GM12878 (cell line): ENCODE results near the gene DBN1. TPM values are rescaled to one million over a fixed set of nuclear protein-coding genes. Genes with fewer than 3 reads are reported as not detected.

Source experiments
- CHD1 ChIP-seq: IDR thresholded peaks from 2 replicates; pipeline ENCODE4 v1.6.1; 2012; ENCODE audit warnings: low read depth, low read length, improper control_type of control experiment
- CHD4 ChIP-seq: fragments of 200-600 bp; sonication (generic); IDR thresholded peaks from 2 replicates; pipeline ENCODE4 v1.6.1; 2016; ENCODE audit warnings: mild to moderate bottlenecking
- DPF2 ChIP-seq: fragments of 450-650 bp; IDR thresholded peaks from 2 replicates; pipeline ENCODE4 v1.6.1; 2017; ENCODE audit warnings: mild to moderate bottlenecking
- EED ChIP-seq: sonication (generic); IDR thresholded peaks from 2 replicates; pipeline ENCODE4 v1.6.1; 2016; ENCODE audit warnings: antibody characterized with exemption, low read depth
- ESRRA ChIP-seq: IDR thresholded peaks from 2 replicates; pipeline ENCODE4 v1.6.1; 2012; ENCODE audit warnings: mild to moderate bottlenecking, low read length, improper control_type of control experiment
- ETV6 ChIP-seq, 2 experiments: fragments of 450-650 bp in 1 of 2; IDR thresholded peaks in 1 of 2; conservative IDR thresholded peaks in 1 of 2; 2 replicates each; pipeline ENCODE4 v1.6.1; 2014; ENCODE audit warnings: antibody characterized with exemption in 1 of 2, borderline replicate concordance in 1 of 2, low read depth in 1 of 2, mild to moderate bottlenecking in 1 of 2, moderate library complexity in 1 of 2
- FOS ChIP-seq: IDR thresholded peaks from 3 replicates; pipeline ENCODE4 v1.6.1; 2011; ENCODE audit warnings: borderline replicate concordance; ENCODE audit not compliant: insufficient read length; ENCODE audit errors: extremely low read depth
- FOXM1 ChIP-seq: IDR thresholded peaks from 2 replicates; pipeline ENCODE4 v1.6.1; 2012; ENCODE audit warnings: low read depth, mild to moderate bottlenecking, inconsistent platforms, low read length, moderate library complexity
- HDGF ChIP-seq: fragments of 450-650 bp; IDR thresholded peaks from 2 replicates; pipeline ENCODE4 v1.6.1; 2016; ENCODE audit warnings: antibody characterized with exemption
- IRF4 ChIP-seq: IDR thresholded peaks from 2 replicates; pipeline ENCODE4 v1.6.1; 2011; ENCODE audit warnings: low read depth, low read length
- NR2F1 ChIP-seq: fragments of 450-650 bp; conservative IDR thresholded peaks from 2 replicates; pipeline ENCODE4 v1.6.1; 2017; ENCODE audit warnings: mild to moderate bottlenecking
- RFX5 ChIP-seq: IDR thresholded peaks from 2 replicates; pipeline ENCODE4 v1.6.1; 2011; ENCODE audit warnings: low read depth, low read length, improper control_type of control experiment
- SMC3 ChIP-seq: IDR thresholded peaks from 2 replicates; pipeline ENCODE4 v1.6.1; 2011; ENCODE audit warnings: low read length, improper control_type of control experiment, borderline replicate concordance
- STAT1 ChIP-seq: fragments of 450-650 bp; conservative IDR thresholded peaks from 2 replicates; pipeline ENCODE4 v1.6.1; 2014; ENCODE audit warnings: antibody characterized with exemption, mild to moderate bottlenecking
- SUZ12 ChIP-seq: fragments of 200-600 bp; sonication (generic); IDR thresholded peaks from one replicate; pipeline ENCODE4 v1.6.1; 2018; ENCODE audit warnings: antibody characterized with exemption, mild to moderate bottlenecking; ENCODE audit not compliant: unreplicated experiment
- ZNF217 ChIP-seq: fragments of 450-650 bp; IDR thresholded peaks from 2 replicates; pipeline ENCODE4 v1.6.1; 2017; ENCODE audit warnings: antibody characterized with exemption, mild to moderate bottlenecking
- ZNF274 ChIP-seq: IDR thresholded peaks from one replicate; pipeline ENCODE4 v1.8.0; 2011; ENCODE audit not compliant: insufficient read length, insufficient read depth
- polyA plus RNA-seq, 11 experiments: library from polyadenylated mRNA; depleted of rRNA in 4 of 11; unstranded in 6 of 11; stranded (reverse) in 5 of 11; fragments of >200 nt; fragmentation: Nextera tagmentation in 4 of 11; fragmentation: Illumina TruSeq in 1 of 11; extraction: Ambion mirVana in 4 of 11; extraction: Trizol in 1 of 11; gene quantifications; 1 replicate in 1 of 11; 2 replicates in 10 of 11; pipeline versions ENCODE4 v1.2.1 to v1.2.3, GENCODE V29; 2011 to 2016; ENCODE audit warnings: inconsistent platforms in 2 of 11, missing spikeins in 2 of 11, low read depth in 1 of 11
- total RNA-seq, 4 experiments: library from RNA; depleted of rRNA in 3 of 4; stranded (reverse); fragments of >200 nt in 3 of 4; fragmentation: Illumina TruSeq in 1 of 4; extraction: Trizol in 1 of 4; gene quantifications; 2 replicates each; pipeline versions ENCODE4 v1.2.1 to v1.2.3, GENCODE V29; 2013 to 2021
- TF ChIP-seq, protein P1 (sequence below): fragments of 450-650 bp; IDR thresholded peaks from 2 replicates; pipeline ENCODE4 v1.6.1; 2014; ENCODE audit warnings: mild to moderate bottlenecking
- TF ChIP-seq, protein P2 (sequence below): fragments of 450-650 bp; IDR thresholded peaks from 2 replicates; pipeline ENCODE4 v1.6.1; 2017; ENCODE audit warnings: mild to moderate bottlenecking, moderate library complexity
- TF ChIP-seq, protein P3 (sequence below): fragments of 150-350 bp; IDR thresholded peaks from 2 replicates; pipeline ENCODE4 v1.6.1; 2014; ENCODE audit warnings: mild to moderate bottlenecking, low read depth, low read length
- TF ChIP-seq, protein P4 (sequence below): fragments of 450-650 bp; formaldehyde crosslinking; IDR thresholded peaks from 2 replicates; pipeline ENCODE4 v1.4.0; 2022; ENCODE audit warnings: mild to moderate bottlenecking, moderate library complexity

DBN1 gene
- total and polyA plus RNA-seq, 10 of the 15 experiments (the other 5 are each of a cell fraction or from before 2014, with no cell fraction given), result 0.18 to 81.0 (median 27.9) TPM

DNA sequence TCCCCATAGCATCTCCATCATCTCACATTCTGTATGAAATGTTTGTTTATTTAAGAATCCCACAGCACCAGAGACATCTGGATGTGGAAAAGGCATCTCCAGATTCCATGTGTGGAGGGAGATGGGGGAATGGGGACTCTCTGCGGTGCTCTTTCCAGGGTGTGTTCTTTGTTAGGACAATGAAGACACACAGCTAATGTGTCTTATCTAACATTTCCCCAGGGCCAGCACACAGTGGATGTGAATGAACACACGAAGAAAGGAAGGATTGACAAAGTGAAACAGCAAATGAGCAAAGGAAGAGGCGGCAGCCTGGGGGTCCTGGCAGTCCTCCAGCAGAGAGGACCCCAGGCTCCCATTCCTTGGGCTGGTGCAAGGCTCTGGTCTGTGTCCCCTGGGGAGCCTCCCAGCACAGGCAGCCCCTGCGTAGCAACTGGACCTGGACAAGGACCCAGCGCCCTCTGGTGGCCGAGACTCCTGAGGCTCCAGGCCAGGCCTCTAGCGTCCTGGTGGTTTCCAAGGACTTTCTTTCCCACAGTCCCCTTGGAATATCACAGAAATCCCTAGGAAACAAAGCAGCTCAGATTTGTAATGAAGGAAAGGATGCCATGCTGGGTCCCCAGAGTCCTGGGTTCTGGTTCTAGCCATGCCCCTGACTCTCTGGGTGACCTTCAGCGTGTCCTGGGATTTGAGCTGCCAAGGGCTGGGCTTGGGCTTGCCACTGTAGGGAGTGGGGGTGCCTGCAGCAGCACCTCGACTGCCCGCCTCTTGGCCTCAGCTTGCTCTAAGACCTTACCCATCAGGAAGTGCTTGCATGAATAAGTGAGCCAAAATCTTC lies 27.5 kb upstream of the DBN1 start (continued):
- TF ChIP-seq, protein P1, sequence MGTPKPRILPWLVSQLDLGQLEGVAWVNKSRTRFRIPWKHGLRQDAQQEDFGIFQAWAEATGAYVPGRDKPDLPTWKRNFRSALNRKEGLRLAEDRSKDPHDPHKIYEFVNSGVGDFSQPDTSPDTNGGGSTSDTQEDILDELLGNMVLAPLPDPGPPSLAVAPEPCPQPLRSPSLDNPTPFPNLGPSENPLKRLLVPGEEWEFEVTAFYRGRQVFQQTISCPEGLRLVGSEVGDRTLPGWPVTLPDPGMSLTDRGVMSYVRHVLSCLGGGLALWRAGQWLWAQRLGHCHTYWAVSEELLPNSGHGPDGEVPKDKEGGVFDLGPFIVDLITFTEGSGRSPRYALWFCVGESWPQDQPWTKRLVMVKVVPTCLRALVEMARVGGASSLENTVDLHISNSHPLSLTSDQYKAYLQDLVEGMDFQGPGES, result no peak
- peak; percentile 71 for TF ChIP-seq SMC3
- TF ChIP-seq CHD4, result no peak
- TF ChIP-seq FOS, result no peak
- TF ChIP-seq IRF4, result no peak
- TF ChIP-seq, protein P2, sequence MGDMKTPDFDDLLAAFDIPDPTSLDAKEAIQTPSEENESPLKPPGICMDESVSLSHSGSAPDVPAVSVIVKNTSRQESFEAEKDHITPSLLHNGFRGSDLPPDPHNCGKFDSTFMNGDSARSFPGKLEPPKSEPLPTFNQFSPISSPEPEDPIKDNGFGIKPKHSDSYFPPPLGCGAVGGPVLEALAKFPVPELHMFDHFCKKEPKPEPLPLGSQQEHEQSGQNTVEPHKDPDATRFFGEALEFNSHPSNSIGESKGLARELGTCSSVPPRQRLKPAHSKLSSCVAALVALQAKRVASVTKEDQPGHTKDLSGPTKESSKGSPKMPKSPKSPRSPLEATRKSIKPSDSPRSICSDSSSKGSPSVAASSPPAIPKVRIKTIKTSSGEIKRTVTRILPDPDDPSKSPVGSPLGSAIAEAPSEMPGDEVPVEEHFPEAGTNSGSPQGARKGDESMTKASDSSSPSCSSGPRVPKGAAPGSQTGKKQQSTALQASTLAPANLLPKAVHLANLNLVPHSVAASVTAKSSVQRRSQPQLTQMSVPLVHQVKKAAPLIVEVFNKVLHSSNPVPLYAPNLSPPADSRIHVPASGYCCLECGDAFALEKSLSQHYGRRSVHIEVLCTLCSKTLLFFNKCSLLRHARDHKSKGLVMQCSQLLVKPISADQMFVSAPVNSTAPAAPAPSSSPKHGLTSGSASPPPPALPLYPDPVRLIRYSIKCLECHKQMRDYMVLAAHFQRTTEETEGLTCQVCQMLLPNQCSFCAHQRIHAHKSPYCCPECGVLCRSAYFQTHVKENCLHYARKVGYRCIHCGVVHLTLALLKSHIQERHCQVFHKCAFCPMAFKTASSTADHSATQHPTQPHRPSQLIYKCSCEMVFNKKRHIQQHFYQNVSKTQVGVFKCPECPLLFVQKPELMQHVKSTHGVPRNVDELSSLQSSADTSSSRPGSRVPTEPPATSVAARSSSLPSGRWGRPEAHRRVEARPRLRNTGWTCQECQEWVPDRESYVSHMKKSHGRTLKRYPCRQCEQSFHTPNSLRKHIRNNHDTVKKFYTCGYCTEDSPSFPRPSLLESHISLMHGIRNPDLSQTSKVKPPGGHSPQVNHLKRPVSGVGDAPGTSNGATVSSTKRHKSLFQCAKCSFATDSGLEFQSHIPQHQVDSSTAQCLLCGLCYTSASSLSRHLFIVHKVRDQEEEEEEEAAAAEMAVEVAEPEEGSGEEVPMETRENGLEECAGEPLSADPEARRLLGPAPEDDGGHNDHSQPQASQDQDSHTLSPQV, result no peak
- no peak for TF ChIP-seq RFX5
- TF ChIP-seq ETV6 (conservative IDR thresholded peaks at IDR 0.05 in 1 of 2, IDR thresholded peaks at IDR 0.05 in 1 of 2; ENCODE audit: borderline replicate concordance in 1 of 2, low read depth in 1 of 2), result no peak
- TF ChIP-seq EED, result peak; percentile 81
- TF ChIP-seq SUZ12, result no peak
- peak; percentile 21; the same call in 1 of the 2 replicates for TF ChIP-seq DPF2
- no peak for TF ChIP-seq STAT1
- TF ChIP-seq ZNF217, result no peak
- TF ChIP-seq ESRRA, result no peak
- TF ChIP-seq, protein P3, sequence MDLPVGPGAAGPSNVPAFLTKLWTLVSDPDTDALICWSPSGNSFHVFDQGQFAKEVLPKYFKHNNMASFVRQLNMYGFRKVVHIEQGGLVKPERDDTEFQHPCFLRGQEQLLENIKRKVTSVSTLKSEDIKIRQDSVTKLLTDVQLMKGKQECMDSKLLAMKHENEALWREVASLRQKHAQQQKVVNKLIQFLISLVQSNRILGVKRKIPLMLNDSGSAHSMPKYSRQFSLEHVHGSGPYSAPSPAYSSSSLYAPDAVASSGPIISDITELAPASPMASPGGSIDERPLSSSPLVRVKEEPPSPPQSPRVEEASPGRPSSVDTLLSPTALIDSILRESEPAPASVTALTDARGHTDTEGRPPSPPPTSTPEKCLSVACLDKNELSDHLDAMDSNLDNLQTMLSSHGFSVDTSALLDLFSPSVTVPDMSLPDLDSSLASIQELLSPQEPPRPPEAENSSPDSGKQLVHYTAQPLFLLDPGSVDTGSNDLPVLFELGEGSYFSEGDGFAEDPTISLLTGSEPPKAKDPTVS, result no peak
- TF ChIP-seq CHD1, result no peak
- TF ChIP-seq NR2F1, result no peak
- TF ChIP-seq ZNF274, result no peak
- no peak for TF ChIP-seq HDGF
- TF ChIP-seq, protein P4, sequence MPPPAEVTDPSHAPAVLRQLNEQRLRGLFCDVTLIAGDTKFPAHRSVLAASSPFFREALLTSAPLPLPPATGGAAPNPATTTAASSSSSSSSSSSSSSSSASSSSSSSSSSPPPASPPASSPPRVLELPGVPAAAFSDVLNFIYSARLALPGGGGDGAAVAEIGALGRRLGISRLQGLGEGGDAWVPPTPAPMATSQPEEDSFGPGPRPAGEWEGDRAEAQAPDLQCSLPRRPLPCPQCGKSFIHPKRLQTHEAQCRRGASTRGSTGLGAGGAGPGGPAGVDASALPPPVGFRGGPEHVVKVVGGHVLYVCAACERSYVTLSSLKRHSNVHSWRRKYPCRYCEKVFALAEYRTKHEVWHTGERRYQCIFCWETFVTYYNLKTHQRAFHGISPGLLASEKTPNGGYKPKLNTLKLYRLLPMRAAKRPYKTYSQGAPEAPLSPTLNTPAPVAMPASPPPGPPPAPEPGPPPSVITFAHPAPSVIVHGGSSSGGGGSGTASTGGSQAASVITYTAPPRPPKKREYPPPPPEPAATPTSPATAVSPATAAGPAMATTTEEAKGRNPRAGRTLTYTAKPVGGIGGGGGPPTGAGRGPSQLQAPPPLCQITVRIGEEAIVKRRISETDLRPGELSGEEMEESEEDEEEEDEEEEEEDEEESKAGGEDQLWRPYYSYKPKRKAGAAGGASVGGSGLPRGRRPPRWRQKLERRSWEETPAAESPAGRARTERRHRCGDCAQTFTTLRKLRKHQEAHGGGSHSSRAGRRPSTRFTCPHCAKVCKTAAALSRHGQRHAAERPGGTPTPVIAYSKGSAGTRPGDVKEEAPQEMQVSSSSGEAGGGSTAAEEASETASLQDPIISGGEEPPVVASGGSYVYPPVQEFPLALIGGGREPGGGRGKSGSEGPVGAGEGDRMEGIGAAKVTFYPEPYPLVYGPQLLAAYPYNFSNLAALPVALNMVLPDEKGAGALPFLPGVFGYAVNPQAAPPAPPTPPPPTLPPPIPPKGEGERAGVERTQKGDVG (CRISPR knock-in tag), result no peak
- no peak for TF ChIP-seq FOXM1
